Measurements from ENCODE around the gene FOXE3.

FOXE3 gene

DNA sequence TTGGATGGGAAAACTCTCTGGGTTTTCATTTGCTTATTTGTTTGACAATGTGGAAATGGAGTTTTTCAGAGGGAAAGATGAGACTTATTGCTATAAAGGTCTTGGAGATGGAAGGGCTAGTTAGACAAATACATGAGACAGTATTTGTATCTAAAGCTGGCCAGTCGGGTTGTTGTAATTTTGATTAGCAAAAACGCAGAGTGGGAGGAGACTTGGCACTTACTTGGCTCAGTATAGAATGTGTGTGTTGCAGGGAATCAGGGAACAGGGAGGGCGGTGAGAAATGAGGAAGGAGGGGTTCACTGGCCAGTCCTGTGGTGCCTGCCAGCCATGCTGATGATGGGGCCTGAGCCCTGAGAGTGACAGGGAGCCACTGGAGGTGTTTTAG is 6.0 kb upstream of the FOXE3 start:
- peaks cover 73% of the 10 kb centered on the region for H3K27me3 ChIP-seq (ENCODE audit: insufficient read depth, low read length)
- H3K36me3 ChIP-seq (ENCODE audit: insufficient read depth, low read length), result no peaks in the 10 kb centered on the region
- no peak overlapping the region for H2AFZ ChIP-seq (ENCODE audit: low read depth, low read length)
- H3K4me3 ChIP-seq (ENCODE audit: low read length), result no peak overlapping the region
- no peaks in the 10 kb centered on the region for H3K9me3 ChIP-seq (ENCODE audit: low read length)
- no peaks in the 10 kb centered on the region for H3K4me1 ChIP-seq (ENCODE audit: insufficient read depth, low read length)

DNA sequence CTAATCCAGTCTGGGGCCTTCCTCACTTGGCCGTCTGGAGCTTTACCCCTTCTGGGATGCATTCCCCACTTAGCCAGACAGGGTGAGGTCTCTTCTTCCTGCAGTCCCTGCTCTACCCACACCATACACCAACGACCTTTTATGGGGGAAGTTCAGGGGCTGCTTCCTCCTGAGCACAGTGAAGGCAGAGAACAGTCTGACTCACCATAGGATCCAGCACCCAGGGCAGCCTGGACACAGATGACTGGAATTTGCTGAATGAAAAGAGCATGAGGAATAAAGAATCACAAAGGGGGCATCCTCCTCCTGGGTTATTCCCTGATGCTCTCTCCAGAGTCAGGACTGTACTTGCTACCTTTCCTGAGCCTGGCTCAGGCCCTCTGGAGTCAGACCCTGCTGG is 4.6 kb upstream of the FOXE3 start:
- Histone ChIP-seq H3K4me3 (ENCODE audit: low read length) (no peak overlapping the region), H3K4me1 (ENCODE audit: insufficient read depth, low read length) (no peaks in the 10 kb centered on the region), H3K27me3 (ENCODE audit: insufficient read depth, low read length) (peaks cover 73% of the 10 kb centered on the region), H3K9me3 (ENCODE audit: low read length) (no peaks in the 10 kb centered on the region), H3K36me3 (ENCODE audit: insufficient read depth, low read length) (no peaks in the 10 kb centered on the region), H2AFZ (ENCODE audit: low read depth, low read length) (no peak overlapping the region)

DNA sequence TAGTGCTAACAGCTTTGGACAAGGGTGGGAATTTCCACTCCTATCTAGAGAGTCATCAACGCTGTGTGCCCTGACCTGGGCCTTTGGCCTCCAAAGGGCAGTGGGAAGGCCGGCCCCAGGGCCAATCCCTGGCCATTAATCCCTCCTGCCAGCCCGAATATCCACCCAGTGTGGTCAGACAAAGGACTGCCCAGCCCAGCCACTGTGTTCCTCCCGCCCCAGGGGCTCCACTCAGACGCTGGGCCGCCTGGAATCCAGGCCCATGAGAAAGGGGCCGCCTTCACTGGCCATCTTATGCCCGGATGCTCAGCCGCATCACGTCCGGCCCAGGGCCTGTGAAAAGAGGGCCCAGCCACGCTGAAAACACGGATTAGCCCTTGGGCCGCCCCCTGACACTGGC is 3.6 kb upstream of the FOXE3 start:
- H3K4me1 ChIP-seq (ENCODE audit: insufficient read depth, low read length), result no peaks in the 10 kb centered on the region
- no peaks in the 10 kb centered on the region for H3K9me3 ChIP-seq (ENCODE audit: low read length)
- H3K36me3 ChIP-seq (ENCODE audit: insufficient read depth, low read length), result no peaks in the 10 kb centered on the region
- peaks cover 82% of the 10 kb centered on the region for H3K27me3 ChIP-seq (ENCODE audit: insufficient read depth, low read length)
- H2AFZ ChIP-seq (ENCODE audit: low read depth, low read length), result no peak overlapping the region
- no peak overlapping the region for H3K4me3 ChIP-seq (ENCODE audit: low read length)

DNA sequence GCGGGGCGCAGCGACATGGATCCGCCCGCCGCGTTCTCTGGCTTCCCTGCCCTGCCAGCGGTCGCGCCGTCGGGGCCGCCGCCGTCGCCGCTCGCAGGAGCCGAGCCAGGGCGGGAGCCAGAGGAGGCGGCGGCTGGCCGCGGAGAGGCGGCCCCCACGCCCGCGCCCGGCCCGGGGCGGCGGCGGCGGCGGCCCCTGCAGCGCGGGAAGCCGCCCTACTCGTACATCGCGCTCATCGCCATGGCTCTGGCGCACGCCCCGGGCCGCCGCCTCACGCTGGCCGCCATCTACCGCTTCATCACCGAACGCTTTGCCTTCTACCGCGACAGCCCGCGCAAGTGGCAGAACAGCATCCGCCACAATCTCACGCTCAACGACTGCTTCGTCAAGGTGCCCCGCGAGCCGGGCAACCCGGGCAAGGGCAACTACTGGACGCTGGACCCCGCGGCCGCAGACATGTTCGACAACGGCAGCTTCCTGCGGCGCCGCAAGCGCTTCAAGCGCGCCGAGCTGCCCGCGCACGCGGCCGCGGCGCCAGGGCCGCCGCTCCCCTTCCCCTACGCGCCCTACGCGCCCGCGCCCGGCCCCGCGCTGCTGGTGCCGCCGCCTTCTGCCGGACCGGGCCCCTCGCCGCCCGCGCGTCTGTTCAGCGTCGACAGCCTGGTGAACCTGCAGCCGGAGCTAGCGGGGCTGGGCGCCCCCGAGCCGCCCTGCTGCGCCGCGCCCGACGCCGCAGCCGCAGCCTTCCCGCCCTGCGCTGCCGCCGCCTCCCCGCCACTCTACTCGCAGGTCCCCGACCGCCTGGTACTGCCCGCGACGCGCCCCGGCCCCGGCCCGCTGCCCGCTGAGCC is 459 bp downstream of the FOXE3 start:
- H2AFZ ChIP-seq (ENCODE audit: low read depth, low read length), result no peak overlapping the region
- no peak overlapping the region for H3K4me3 ChIP-seq (ENCODE audit: low read length)
- H3K36me3 ChIP-seq (ENCODE audit: insufficient read depth, low read length), result no peaks in the 10 kb centered on the region
- no peaks in the 10 kb centered on the region for H3K9me3 ChIP-seq (ENCODE audit: low read length)
- H3K27me3 ChIP-seq (ENCODE audit: insufficient read depth, low read length), result peaks cover 83% of the 10 kb centered on the region
- no peaks in the 10 kb centered on the region for H3K4me1 ChIP-seq (ENCODE audit: insufficient read depth, low read length)

DNA sequence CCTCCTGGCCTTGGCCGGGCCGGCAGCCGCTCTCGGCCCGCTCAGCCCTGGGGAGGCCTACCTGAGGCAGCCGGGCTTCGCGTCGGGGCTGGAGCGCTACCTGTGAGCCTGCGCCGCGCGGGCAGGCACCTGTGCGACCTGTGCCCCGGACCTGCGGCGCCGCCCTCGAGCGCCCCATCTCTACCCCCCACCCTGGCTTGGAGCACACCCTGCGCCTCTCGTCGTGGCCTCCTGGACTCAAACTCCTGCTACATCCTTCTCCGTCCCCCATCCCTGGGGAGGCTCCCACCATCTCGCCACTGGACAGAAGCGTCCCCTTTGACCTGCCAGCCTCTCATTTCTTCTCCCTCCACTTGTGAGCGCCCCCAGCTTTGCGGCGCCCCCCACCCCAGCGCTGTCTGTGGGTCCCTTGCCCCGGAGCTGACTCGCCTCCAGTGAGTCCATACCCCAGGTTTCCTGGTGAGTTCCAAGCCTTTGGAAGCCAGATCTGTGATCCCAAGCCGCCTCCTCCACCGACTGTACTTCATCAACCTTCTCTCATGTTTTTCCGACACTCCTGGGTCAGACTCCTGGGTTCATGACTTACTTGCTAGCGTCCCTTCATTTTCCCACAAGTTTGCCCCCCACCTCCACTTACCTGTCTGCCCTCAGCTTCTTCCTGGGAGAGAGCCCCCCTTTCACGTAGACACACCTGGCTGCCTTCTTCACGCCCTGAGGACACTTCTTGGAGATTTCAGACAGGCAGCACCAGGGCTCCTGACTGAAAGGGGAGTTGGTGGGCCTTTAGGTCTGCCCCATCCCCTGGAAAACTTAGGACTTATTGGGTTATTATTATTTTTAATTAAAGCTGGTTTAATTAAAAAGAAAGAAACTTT is 1.3 kb downstream of the FOXE3 start:
- Histone ChIP-seq H3K4me1 (ENCODE audit: insufficient read depth, low read length) (no peaks in the 10 kb centered on the region), H3K36me3 (ENCODE audit: insufficient read depth, low read length) (no peaks in the 10 kb centered on the region), H3K9me3 (ENCODE audit: low read length) (no peaks in the 10 kb centered on the region), H2AFZ (ENCODE audit: low read depth, low read length) (no peak overlapping the region), H3K27me3 (ENCODE audit: insufficient read depth, low read length) (peaks cover 80% of the 10 kb centered on the region), H3K4me3 (ENCODE audit: low read length) (no peak overlapping the region)

DNA sequence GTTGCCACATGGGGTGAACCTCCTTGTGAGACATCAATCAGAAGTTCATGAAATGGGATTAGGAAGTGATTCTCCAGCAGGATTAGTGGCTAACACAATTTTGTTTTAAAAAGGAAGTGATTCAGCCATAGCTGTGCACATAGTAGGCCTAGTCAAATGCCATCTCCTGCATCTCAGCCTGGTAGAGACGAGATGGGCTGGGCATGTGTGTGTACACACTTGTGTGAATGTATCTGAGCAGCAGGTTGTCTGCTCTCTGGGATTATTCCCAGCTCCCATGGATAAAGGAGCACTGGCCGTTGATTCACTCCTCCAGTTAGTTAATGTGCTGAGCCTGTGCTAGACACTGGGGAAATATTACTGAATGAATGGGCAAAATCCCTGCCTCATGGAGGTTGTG is 2.0 kb downstream of the FOXE3 start:
- Histone ChIP-seq H3K9me3 (ENCODE audit: low read length) (no peaks in the 10 kb centered on the region), H3K36me3 (ENCODE audit: insufficient read depth, low read length) (no peaks in the 10 kb centered on the region), H3K27me3 (ENCODE audit: insufficient read depth, low read length) (peaks cover 75% of the 10 kb centered on the region), H3K4me1 (ENCODE audit: insufficient read depth, low read length) (no peaks in the 10 kb centered on the region), H3K4me3 (ENCODE audit: low read length) (no peak overlapping the region), H2AFZ (ENCODE audit: low read depth, low read length) (no peak overlapping the region)

DNA sequence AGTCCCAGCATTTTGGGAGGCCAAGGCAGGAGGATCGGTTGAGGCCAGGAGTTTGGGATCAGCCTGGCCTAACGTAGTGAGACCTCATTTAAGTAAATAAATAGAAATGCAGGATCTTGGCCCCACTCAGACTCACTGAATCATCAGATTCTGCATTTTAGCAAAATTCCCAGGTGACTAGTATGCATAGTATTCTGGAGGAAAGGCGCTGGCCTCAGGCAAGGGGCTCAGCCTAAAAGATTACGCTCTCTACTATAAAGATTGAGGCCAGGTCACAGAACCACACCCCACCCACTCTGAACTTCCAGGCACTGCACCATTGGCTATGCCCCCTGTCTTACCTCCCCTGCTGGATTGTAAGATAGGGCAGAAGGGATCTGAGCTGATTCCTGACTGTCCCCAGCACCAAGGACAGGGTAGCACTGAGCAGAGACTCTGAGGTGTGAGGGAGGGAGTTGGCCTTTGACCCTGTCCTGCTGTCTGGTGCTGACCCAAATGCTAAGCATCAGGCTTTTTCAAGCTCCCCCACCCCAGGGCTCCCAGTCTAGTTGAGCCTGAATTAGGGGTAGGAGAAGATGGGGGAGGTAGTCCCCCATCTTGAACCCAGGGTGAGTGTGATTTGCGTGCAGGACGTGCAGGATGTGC is 2.7 kb downstream of the FOXE3 start:
- no peaks in the 10 kb centered on the region for H3K36me3 ChIP-seq (ENCODE audit: insufficient read depth, low read length)
- H3K27me3 ChIP-seq (ENCODE audit: insufficient read depth, low read length), result peaks cover 75% of the 10 kb centered on the region
- H3K4me1 ChIP-seq (ENCODE audit: insufficient read depth, low read length), result no peaks in the 10 kb centered on the region
- no peaks in the 10 kb centered on the region for H3K9me3 ChIP-seq (ENCODE audit: low read length)
- H2AFZ ChIP-seq (ENCODE audit: low read depth, low read length), result no peak overlapping the region
- H3K4me3 ChIP-seq (ENCODE audit: low read length), result no peak overlapping the region

DNA sequence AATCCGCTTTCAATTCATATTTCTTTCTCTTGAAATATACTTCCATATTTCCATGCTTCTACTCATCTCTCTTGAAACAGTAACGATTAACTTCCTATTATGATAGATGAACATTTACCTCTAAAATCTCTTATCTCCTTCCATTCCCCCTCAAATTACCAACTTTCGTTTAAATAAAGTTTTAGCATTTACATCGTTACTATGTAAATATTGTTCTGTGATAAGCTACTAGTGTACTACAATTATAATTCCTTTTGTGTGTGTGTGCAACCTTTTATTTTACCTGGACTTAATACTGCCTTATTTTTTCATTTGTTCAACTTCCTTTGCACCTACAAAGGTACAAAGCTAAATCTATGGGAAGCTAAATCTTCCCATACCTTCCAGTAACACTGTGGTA is 4.5 kb downstream of the FOXE3 start:
- Histone ChIP-seq H3K4me3 (ENCODE audit: low read length) (no peak overlapping the region), H3K9me3 (ENCODE audit: low read length) (no peaks in the 10 kb centered on the region), H3K27me3 (ENCODE audit: insufficient read depth, low read length) (peaks cover 57% of the 10 kb centered on the region), H2AFZ (ENCODE audit: low read depth, low read length) (no peak overlapping the region), H3K4me1 (ENCODE audit: insufficient read depth, low read length) (no peaks in the 10 kb centered on the region), H3K36me3 (ENCODE audit: insufficient read depth, low read length) (no peaks in the 10 kb centered on the region)

DNA sequence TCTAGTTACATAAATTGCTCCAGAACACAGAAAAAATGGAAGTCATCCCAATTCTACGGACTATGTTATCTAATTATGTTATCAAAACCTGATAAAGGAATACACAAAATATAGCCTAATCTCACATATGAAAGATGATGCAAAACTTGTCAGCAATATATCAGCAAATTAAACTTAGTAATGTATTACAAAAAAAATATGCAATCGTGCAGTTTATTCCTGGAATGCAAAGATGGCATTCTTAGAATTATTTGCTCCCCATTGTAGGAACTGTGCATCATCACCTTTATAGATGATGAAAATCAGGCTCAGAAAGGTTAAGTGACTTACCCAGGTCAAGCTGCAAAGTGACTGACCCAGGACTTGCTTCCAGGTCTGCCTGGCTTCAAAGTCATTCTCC is 7.8 kb downstream of the FOXE3 start:
- Histone ChIP-seq H3K4me3 (ENCODE audit: low read length) (no peak overlapping the region), H3K27me3 (ENCODE audit: insufficient read depth, low read length) (peaks cover 42% of the 10 kb centered on the region), H3K36me3 (ENCODE audit: insufficient read depth, low read length) (no peaks in the 10 kb centered on the region), H3K4me1 (ENCODE audit: insufficient read depth, low read length) (no peaks in the 10 kb centered on the region), H2AFZ (ENCODE audit: low read depth, low read length) (no peak overlapping the region), H3K9me3 (ENCODE audit: low read length) (no peaks in the 10 kb centered on the region)

DNA sequence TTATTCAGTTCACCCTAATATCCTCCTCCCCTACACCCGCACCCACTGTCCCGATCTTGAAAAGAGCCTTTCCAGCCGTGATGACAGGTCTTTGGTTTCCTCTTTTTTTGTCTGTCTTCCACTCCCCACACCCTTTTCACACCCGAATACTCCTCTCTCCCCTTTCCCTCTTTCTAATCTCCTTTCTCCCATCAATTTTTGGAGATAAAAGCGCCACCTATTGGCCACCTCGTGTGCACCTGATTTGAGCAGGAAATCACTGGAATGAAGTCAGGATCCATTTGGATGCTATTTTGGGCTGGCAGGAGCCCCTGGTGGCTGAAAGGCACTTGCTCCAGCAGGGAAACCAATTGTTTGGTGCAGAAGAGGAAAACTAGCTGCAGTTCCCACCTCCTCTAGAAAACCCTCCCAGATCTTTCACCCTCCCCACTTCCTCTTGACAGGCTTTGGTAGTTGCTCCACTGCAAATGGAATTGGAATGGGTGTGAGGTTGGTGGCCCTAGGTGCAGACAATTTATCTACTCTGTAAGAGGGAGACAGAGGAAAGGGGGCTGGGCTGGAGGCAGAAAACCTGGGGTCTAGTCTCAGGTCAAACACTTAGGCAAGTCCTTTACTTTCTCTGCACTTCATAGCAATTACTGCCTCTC is 8.4 kb downstream of the FOXE3 start:
- Histone ChIP-seq H3K9me3 (ENCODE audit: low read length) (no peaks in the 10 kb centered on the region), H3K36me3 (ENCODE audit: insufficient read depth, low read length) (no peaks in the 10 kb centered on the region), H2AFZ (ENCODE audit: low read depth, low read length) (no peak overlapping the region), H3K4me1 (ENCODE audit: insufficient read depth, low read length) (no peaks in the 10 kb centered on the region), H3K4me3 (ENCODE audit: low read length) (no peak overlapping the region), H3K27me3 (ENCODE audit: insufficient read depth, low read length) (peaks cover 42% of the 10 kb centered on the region)

DNA sequence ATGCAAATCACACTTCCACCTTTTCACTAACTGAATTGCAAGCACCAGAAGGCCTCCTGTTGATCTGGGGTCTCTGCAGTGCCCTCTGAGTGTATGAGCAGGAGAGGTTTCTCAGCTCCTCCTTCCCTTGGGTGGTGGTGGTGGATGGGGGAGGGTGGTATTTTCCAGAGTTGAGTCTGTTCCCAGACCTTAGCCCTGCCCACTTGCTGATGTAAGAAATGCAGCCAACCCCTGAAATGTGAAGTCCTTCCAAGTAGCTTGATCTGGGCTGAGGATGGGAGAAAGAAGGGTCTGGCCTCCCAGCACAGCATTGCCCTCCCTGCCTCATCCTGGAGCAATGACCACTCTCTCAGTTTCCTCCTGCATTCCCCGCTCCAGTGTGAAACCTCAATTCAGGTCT is 15.4 kb downstream of the FOXE3 start:
- H2AFZ ChIP-seq (ENCODE audit: low read depth, low read length), result no peak overlapping the region
- peaks cover 71% of the 10 kb centered on the region for H3K27me3 ChIP-seq (ENCODE audit: insufficient read depth, low read length)
- no peaks in the 10 kb centered on the region for H3K9me3 ChIP-seq (ENCODE audit: low read length)
- no peaks in the 10 kb centered on the region for H3K36me3 ChIP-seq (ENCODE audit: insufficient read depth, low read length)
- peaks cover 7% of the 10 kb centered on the region for H3K4me1 ChIP-seq (ENCODE audit: insufficient read depth, low read length)
- no peak overlapping the region for H3K4me3 ChIP-seq (ENCODE audit: low read length)

DNA sequence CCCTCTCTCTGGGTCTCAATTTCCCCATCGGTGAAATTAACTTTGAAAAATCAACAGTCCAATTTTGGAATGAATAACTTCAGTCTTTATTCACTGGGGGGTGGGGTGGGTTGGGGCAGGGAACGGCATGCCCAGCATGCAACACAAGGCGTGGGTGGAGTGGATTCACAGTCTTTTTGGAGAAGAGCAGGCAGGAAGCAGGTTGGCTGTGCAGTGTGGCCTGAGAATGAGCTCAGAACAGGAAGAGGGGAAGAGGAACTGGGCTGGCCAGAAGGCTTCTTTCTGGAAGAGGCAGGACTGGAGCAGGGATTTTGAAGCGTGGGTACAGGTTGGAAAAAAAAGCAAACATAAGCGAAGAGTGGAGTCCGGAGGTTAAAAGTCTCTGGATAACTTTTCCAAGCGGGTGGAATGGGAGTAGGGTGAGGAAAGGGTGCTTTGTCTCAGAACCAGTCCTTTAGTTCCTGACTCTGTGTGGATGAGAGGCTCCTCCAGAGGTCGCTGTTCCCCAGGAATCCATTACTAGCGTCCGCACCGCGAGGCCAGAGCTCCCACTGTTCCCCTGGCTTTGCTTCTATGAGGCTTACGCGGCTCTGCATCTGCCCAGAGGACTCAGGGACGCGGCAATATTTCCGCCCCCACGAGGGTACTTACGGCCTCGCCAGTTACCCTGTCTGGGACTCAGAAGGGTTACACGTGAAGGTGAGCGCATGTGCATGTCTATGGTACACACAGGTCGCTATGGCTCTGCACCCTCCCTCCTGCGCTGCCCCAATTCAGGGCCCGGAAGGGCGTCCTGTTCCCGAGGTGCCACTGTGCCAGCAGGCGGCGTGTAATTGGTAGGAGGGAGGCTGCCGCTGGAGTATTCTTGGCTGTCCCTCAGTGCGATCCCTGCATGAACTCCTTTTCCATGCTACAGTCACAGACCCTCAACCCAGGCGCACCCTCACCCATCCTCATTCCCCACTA is 16.3 kb downstream of the FOXE3 start:
- Histone ChIP-seq H3K36me3 (ENCODE audit: insufficient read depth, low read length) (no peaks in the 10 kb centered on the region), H3K27me3 (ENCODE audit: insufficient read depth, low read length) (peaks cover 73% of the 10 kb centered on the region), H3K9me3 (ENCODE audit: low read length) (no peaks in the 10 kb centered on the region), H3K4me1 (ENCODE audit: insufficient read depth, low read length) (peaks cover 7% of the 10 kb centered on the region), H2AFZ (ENCODE audit: low read depth, low read length) (no peak overlapping the region), H3K4me3 (ENCODE audit: low read length) (no peak overlapping the region)

All from neuron (in vitro differentiated cells).